HCT116 (cell line): ENCODE measurements around the gene FOXK1. TPM values are rescaled to one million over a fixed set of nuclear protein-coding genes. Genes with fewer than 3 reads are reported as not detected.

Source experiments
- ATAC-seq: fragments of 200-7000 bp; cut with Tn5 transposase; 2 replicates; pipeline ENCODE4 v1.9.1; 2020; ENCODE audit warnings: mild to moderate bottlenecking, moderate library complexity
- BruUV-seq: library from RNA; stranded (reverse); fragments of 400-500 nt; replicated peaks from 2 replicates; lab custom pipeline; 2021; lab: Mats Ljungman, UMichigan
- CTCF ChIA-PET: fragments of 300-600 bp; sonication (Branson Sonifier 250); formaldehyde crosslinking; loops from one replicate; lab custom pipeline; 2021; ENCODE audit warnings: antibody characterized with exemption; lab: Charles Lee
- POLR2A ChIA-PET: fragments of 300-600, 350-600 bp; sonication (Branson Sonifier 250); formaldehyde crosslinking; loops from one replicate; lab custom pipeline; 2021; ENCODE audit warnings: antibody characterized with exemption; lab: Charles Lee
- RAD21 ChIA-PET, 2 experiments: fragments of 300-600 bp; sonication (Branson Sonifier 250); formaldehyde crosslinking; loops; one replicate each; lab custom pipeline; 2023; ENCODE audit warnings: low total read pairs in 2 of 2; ENCODE audit not compliant: uncharacterized antibody in 2 of 2, unreplicated experiment in 2 of 2, low non-redundant PET in 1 of 2; lab: Charles Lee
- DNase-seq: peaks from one replicate; pipeline ENCODE4 v3.0.0-alpha.2; 2010; ENCODE audit warnings: low read depth, low spot score
- H2AFZ ChIP-seq: fragments of 200-600 bp; shearing (Covaris generic), sonication (generic); 2 replicates; pipeline ENCODE4 v1.6.1; 2017; ENCODE audit warnings: low read depth, mixed run types, mixed read lengths, antibody characterized with exemption, low read length; ENCODE audit not compliant: poor library complexity, severe bottlenecking
- H3K27ac ChIP-seq: 2 replicates; pipeline ENCODE4 v1.5.1; 2012; ENCODE audit warnings: low read depth, low read length
- H3K27me3 ChIP-seq: fragments of 200-600 bp; sonication (generic); 2 replicates; pipeline ENCODE4 v1.6.1; 2016; ENCODE audit warnings: mixed run types, low read length, mixed read lengths; ENCODE audit not compliant: insufficient read depth
- H3K36me3 ChIP-seq, 2 experiments: fragments of 200-500 bp in 1 of 2; fragments of 200-600 bp in 1 of 2; sonication (Bioruptor generic) in 1 of 2; sonication (generic) in 1 of 2; 2 replicates each; pipeline versions ENCODE4 v1.5.1 to v1.6.1; 2014 to 2016; ENCODE audit warnings: low read length in 2 of 2, inconsistent platforms in 1 of 2, mixed read lengths in 1 of 2, mixed run types in 1 of 2; ENCODE audit not compliant: insufficient read depth in 2 of 2, control insufficient read depth in 1 of 2
- H3K4me1 ChIP-seq, 2 experiments: fragments of 200-600 bp in 1 of 2; sonication (generic) in 1 of 2; 2 replicates each; pipeline versions ENCODE4 v1.5.1 to v1.6.1; 2012 to 2017; ENCODE audit warnings: low read length in 2 of 2, inconsistent platforms in 1 of 2, mild to moderate bottlenecking in 1 of 2, mixed read lengths in 1 of 2, mixed run types in 1 of 2, moderate library complexity in 1 of 2; ENCODE audit not compliant: insufficient read depth in 2 of 2, control insufficient read depth in 1 of 2
- H3K4me2 ChIP-seq: fragments of 200-600 bp; sonication (generic); 2 replicates; pipeline ENCODE4 v1.6.1; 2017; ENCODE audit warnings: mixed run types, low read length, mixed read lengths
- H3K4me3 ChIP-seq, 2 experiments: fragments of 200-600 bp in 1 of 2; sonication (generic) in 1 of 2; replicated peaks in 1 of 2; 2 replicates each; pipeline ENCODE4 v1.5.1; 2011 to 2016; ENCODE audit warnings: low read length in 2 of 2, control low read depth in 1 of 2, low read depth in 1 of 2, mild to moderate bottlenecking in 1 of 2, mixed read lengths in 1 of 2, mixed run types in 1 of 2
- H3K79me2 ChIP-seq: fragments of 200-600 bp; sonication (generic); 2 replicates; pipeline ENCODE4 v1.6.1; 2017; ENCODE audit warnings: mild to moderate bottlenecking, mixed run types, low read length, moderate library complexity, mixed read lengths; ENCODE audit not compliant: insufficient read depth
- H3K9ac ChIP-seq: fragments of 200-600 bp; sonication (generic); 2 replicates; pipeline ENCODE4 v1.6.1; 2016; ENCODE audit warnings: low read length, mixed read lengths
- H3K9me2 ChIP-seq: fragments of 200-600 bp; sonication (generic), shearing (Covaris generic); 2 replicates; pipeline ENCODE4 v1.6.1; 2017; ENCODE audit warnings: mixed run types, mild to moderate bottlenecking, moderate library complexity; ENCODE audit not compliant: insufficient read depth
- H3K9me3 ChIP-seq, 2 experiments: fragments of 200-500 bp in 1 of 2; fragments of 200-600 bp in 1 of 2; sonication (Bioruptor generic) in 1 of 2; sonication (generic) in 1 of 2; 2 replicates each; pipeline ENCODE4 v1.6.1; 2014 to 2017; ENCODE audit warnings: low read length in 2 of 2, mixed read lengths in 2 of 2, inconsistent platforms in 1 of 2, low read depth in 1 of 2, mild to moderate bottlenecking in 1 of 2, mixed run types in 1 of 2, moderate library complexity in 1 of 2; ENCODE audit not compliant: control insufficient read depth in 1 of 2, insufficient read depth in 1 of 2
- H4K20me1 ChIP-seq: fragments of 200-600 bp; sonication (generic), shearing (Covaris generic); 2 replicates; pipeline ENCODE4 v1.6.1; 2017; ENCODE audit warnings: mixed run types, mild to moderate bottlenecking, moderate library complexity; ENCODE audit not compliant: insufficient read depth
- ATF3 ChIP-seq: IDR thresholded peaks from 2 replicates; pipeline ENCODE4 v1.6.1; 2012
- JUND ChIP-seq: IDR thresholded peaks from 2 replicates; pipeline ENCODE4 v1.6.1; 2012
- ZFX ChIP-seq: fragments of 450-650 bp; IDR thresholded peaks from 2 replicates; pipeline ENCODE4 v1.6.1; 2017
- intact Hi-C: fragments of 100-400 bp; cut with micrococcal nuclease; formaldehyde crosslinking; loops from 2 replicates; pipeline ENCODE4 v1.10.0; 2022
- total RNA-seq: library from RNA; stranded (reverse); gene quantifications from one replicate; pipeline ENCODE4 v1.2.1, GENCODE V29; 2021; ENCODE audit not compliant: unreplicated experiment
- TF ChIP-seq, protein P1 (sequence below): IDR thresholded peaks from 2 replicates; pipeline ENCODE4 v1.6.1; 2011; ENCODE audit warnings: mild to moderate bottlenecking, low read length, moderate library complexity; ENCODE audit not compliant: insufficient replicate concordance; ENCODE audit errors: extremely low read depth

Gene FOXK1
- total RNA-seq, 1 experiment from 2014 or later = 60.5 TPM

GRCh38 chr7:4682621-4683042 is 537 bp downstream of the FOXK1 start:
- POLR2A ChIA-PET = interaction anchor here (2.4 kb wide), 1 partner anchor 41 kb away, joined by 9 read pairs; no protein-coding TSS in a partner anchor
- CTCF ChIA-PET = no interaction called here

GRCh38 chr7:4683043-4683883 is 1.2 kb downstream of the FOXK1 start:
- no peak for DNase-seq
- RAD21 ChIA-PET = no interaction called here
- TF ChIP-seq ZFX = peak; percentile 23; the same call in 1 of the 2 replicates
- TF ChIP-seq ATF3 = no peak

More at GRCh38 chr7:4682621-4683042, 537 bp downstream of the FOXK1 start:
- Histone ChIP-seq H3K27ac (peak overlapping the region; percentile 91), H2AFZ (no peak overlapping the region), H3K79me2 (peaks cover 52% of the 10 kb centered on the region), H4K20me1 (peaks cover 9% of the 10 kb centered on the region; the same call in 1 of the 2 replicates), H3K36me3 (peaks cover 0 to 13% of the 10 kb centered on the region in 2 experiments; a peak in 1 of 4 replicates), H3K9me2 (no peaks in the 10 kb centered on the region), H3K27me3 (no peaks in the 10 kb centered on the region), H3K4me2 (peak overlapping the region; percentile 99), H3K4me3 (peak overlapping the region; percentile 91 to 94), H3K9me3 (no peaks in the 10 kb centered on the region), H3K4me1 (peaks cover 10 to 30% of the 10 kb centered on the region in 2 experiments), H3K9ac (peak overlapping the region; percentile 88)
- RAD21 ChIA-PET = no interaction called here
- TF ChIP-seq JUND = no peak
- TF ChIP-seq, protein P1, sequence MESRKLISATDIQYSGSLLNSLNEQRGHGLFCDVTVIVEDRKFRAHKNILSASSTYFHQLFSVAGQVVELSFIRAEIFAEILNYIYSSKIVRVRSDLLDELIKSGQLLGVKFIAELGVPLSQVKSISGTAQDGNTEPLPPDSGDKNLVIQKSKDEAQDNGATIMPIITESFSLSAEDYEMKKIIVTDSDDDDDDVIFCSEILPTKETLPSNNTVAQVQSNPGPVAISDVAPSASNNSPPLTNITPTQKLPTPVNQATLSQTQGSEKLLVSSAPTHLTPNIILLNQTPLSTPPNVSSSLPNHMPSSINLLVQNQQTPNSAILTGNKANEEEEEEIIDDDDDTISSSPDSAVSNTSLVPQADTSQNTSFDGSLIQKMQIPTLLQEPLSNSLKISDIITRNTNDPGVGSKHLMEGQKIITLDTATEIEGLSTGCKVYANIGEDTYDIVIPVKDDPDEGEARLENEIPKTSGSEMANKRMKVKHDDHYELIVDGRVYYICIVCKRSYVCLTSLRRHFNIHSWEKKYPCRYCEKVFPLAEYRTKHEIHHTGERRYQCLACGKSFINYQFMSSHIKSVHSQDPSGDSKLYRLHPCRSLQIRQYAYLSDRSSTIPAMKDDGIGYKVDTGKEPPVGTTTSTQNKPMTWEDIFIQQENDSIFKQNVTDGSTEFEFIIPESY = no peak
- peak; percentile 60 for TF ChIP-seq ZFX
- DNase-seq = no peak
- no TSS peak for BruUV-seq
- intact Hi-C loops = no loop called here
- peak; percentile 51 for ATAC-seq

More at GRCh38 chr7:4683043-4683883, 1.2 kb downstream of the FOXK1 start:
- ChIA-PET CTCF (no interaction called here), POLR2A (interaction anchor here (2.4 kb wide), 1 partner anchor 42 kb away, joined by 9 read pairs; no protein-coding TSS in a partner anchor)
- peak; percentile 31 for ATAC-seq
- peak overlapping the region; percentile 99 for H3K4me2 ChIP-seq
- H3K9me3 ChIP-seq = no peaks in the 10 kb centered on the region
- peaks cover 9% of the 10 kb centered on the region; the same call in 1 of the 2 replicates for H4K20me1 ChIP-seq
- no peaks in the 10 kb centered on the region for H3K27me3 ChIP-seq
- H2AFZ ChIP-seq = no peak overlapping the region
- BruUV-seq = no TSS peak
- peak overlapping the region; percentile 91 to 94 for H3K4me3 ChIP-seq
- peaks cover 58% of the 10 kb centered on the region for H3K79me2 ChIP-seq
- H3K9ac ChIP-seq = peak overlapping the region; percentile 88
- peaks cover 10 to 30% of the 10 kb centered on the region in 2 experiments for H3K4me1 ChIP-seq
- intact Hi-C loops = no loop called here
- peaks cover 0 to 13% of the 10 kb centered on the region in 2 experiments; a peak in 1 of 4 replicates for H3K36me3 ChIP-seq
- H3K27ac ChIP-seq = peak overlapping the region; percentile 91
- H3K9me2 ChIP-seq = no peaks in the 10 kb centered on the region
